ENCODE data around the gene MB. TPM values are rescaled to one million over a fixed set of nuclear protein-coding genes. Genes with fewer than 3 reads are reported as not detected.

The MB gene
- polyA plus RNA-seq, 1 donor (not counting 4 experiments of a cell fraction or from before 2014, with no cell fraction given): not detected

DNA sequence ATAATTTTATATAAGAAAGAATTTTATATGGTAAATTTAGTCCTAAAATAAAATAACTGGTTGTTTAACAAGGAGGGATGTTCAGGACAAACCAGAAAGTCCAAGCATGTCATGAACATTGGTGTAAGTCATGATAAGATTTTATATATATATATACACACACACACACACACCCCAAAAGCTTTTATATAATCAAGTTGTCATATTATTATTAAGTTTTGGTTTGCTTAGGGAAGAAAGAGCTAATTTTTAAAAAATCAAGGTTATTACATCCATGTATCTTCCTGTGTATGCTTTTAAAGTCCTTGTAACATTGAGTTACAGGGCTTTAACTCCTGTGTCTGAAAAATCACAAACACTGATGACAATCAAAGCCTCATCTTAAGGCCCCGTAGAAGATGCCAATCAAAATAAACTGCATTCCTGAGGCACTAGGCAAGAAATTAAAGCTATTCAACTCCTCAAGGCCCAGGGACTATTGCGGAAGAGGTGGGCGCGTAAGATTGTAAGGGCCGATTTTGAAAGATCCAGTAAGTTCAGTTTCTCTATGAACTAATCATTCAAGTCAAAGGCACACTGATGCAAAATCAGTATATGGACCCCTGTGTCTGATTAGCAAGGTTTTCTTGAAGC is 47.9 kb upstream of the MB start:
- TF ChIP-seq EZH2 (IDR thresholded peaks at IDR 0.05; ENCODE audit: low read length): no peak
- TF ChIP-seq, protein P1, sequence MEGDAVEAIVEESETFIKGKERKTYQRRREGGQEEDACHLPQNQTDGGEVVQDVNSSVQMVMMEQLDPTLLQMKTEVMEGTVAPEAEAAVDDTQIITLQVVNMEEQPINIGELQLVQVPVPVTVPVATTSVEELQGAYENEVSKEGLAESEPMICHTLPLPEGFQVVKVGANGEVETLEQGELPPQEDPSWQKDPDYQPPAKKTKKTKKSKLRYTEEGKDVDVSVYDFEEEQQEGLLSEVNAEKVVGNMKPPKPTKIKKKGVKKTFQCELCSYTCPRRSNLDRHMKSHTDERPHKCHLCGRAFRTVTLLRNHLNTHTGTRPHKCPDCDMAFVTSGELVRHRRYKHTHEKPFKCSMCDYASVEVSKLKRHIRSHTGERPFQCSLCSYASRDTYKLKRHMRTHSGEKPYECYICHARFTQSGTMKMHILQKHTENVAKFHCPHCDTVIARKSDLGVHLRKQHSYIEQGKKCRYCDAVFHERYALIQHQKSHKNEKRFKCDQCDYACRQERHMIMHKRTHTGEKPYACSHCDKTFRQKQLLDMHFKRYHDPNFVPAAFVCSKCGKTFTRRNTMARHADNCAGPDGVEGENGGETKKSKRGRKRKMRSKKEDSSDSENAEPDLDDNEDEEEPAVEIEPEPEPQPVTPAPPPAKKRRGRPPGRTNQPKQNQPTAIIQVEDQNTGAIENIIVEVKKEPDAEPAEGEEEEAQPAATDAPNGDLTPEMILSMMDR (optimal IDR thresholded peaks at IDR 0.05 in 1 of 3, IDR thresholded peaks at IDR 0.05 in 1 of 3, conservative IDR thresholded peaks at IDR 0.05 in 1 of 3; ENCODE audit: extremely low read depth in 1 of 3, insufficient read depth in 2 of 3, low read length in 3 of 3): no peak
- Histone ChIP-seq H3K9ac (ENCODE audit: control insufficient read depth, extremely low read depth, insufficient read depth, low read length) (no peak overlapping the region), H3K9me3 (ENCODE audit: control insufficient read depth, low read depth, low read length) (peaks cover 2% of the 10 kb centered on the region), H3K79me2 (ENCODE audit: control insufficient read depth, insufficient read depth, low read length) (no peaks in the 10 kb centered on the region), H3K36me3 (ENCODE audit: control insufficient read depth in 2 of 2, extremely low read depth in 1 of 2, insufficient read depth in 2 of 2, low read length in 2 of 2) (no peaks in the 10 kb centered on the region), H3K4me3 (ENCODE audit: control insufficient read depth in 2 of 3, extremely low read depth in 1 of 3, insufficient read depth in 2 of 3, low read depth in 1 of 3, low read length in 3 of 3) (no peak overlapping the region), H3K4me1 (ENCODE audit: control insufficient read depth, extremely low read depth, insufficient read depth, low read length) (no peaks in the 10 kb centered on the region), H3K4me2 (ENCODE audit: control insufficient read depth, extremely low read depth, insufficient read depth, low read depth, low read length) (no peak overlapping the region), H2AFZ (ENCODE audit: control insufficient read depth, low read length) (no peak overlapping the region), H3K9me1 (ENCODE audit: control insufficient read depth, extremely low read depth, insufficient read depth, low read length) (no peaks in the 10 kb centered on the region), H4K20me1 (ENCODE audit: control insufficient read depth, extremely low read depth, insufficient read depth, low read length) (no peaks in the 10 kb centered on the region), H3K27ac (ENCODE audit: control insufficient read depth, insufficient read depth, low read length) (no peak overlapping the region), H3K27me3 (ENCODE audit: control insufficient read depth, extremely low read depth, insufficient read depth, low read length) (no peaks in the 10 kb centered on the region)
- no peak for FAIRE-seq
- no peak for DNase-seq (ENCODE audit: low read depth, low spot score)
- dilution Hi-C loops (cut with MboI; ENCODE audit: extremely low pct_ligation_motif_present, low sequenced_read_pairs): no loop called here

- no peak overlapping the region for H3K4me3 ChIP-seq (ENCODE audit: control insufficient read depth in 2 of 3, extremely low read depth in 1 of 3, insufficient read depth in 2 of 3, low read depth in 1 of 3, low read length in 3 of 3)
- H3K79me2 ChIP-seq (ENCODE audit: control insufficient read depth, insufficient read depth, low read length): no peaks in the 10 kb centered on the region
- FAIRE-seq (no peak), DNase-seq (ENCODE audit: low read depth, low spot score) (no peak)
- H3K9me3 ChIP-seq (ENCODE audit: control insufficient read depth, low read depth, low read length): peaks cover 2% of the 10 kb centered on the region
- no peak overlapping the region for H3K27ac ChIP-seq (ENCODE audit: control insufficient read depth, insufficient read depth, low read length)
- no peaks in the 10 kb centered on the region for H3K27me3 ChIP-seq (ENCODE audit: control insufficient read depth, extremely low read depth, insufficient read depth, low read length)
- no peaks in the 10 kb centered on the region for H3K9me1 ChIP-seq (ENCODE audit: control insufficient read depth, extremely low read depth, insufficient read depth, low read length)
- no peaks in the 10 kb centered on the region for H3K4me1 ChIP-seq (ENCODE audit: control insufficient read depth, extremely low read depth, insufficient read depth, low read length)
- H4K20me1 ChIP-seq (ENCODE audit: control insufficient read depth, extremely low read depth, insufficient read depth, low read length): no peaks in the 10 kb centered on the region
- dilution Hi-C loops (cut with MboI; ENCODE audit: extremely low pct_ligation_motif_present, low sequenced_read_pairs): no loop called here
- no peak overlapping the region for H3K4me2 ChIP-seq (ENCODE audit: control insufficient read depth, extremely low read depth, insufficient read depth, low read depth, low read length)
- H3K9ac ChIP-seq (ENCODE audit: control insufficient read depth, extremely low read depth, insufficient read depth, low read length): no peak overlapping the region
- H3K36me3 ChIP-seq (ENCODE audit: control insufficient read depth in 2 of 2, extremely low read depth in 1 of 2, insufficient read depth in 2 of 2, low read length in 2 of 2): peaks cover 0 to 1% of the 10 kb centered on the region in 2 experiments
- H2AFZ ChIP-seq (ENCODE audit: control insufficient read depth, low read length): no peak overlapping the region
- no peak for TF ChIP-seq EZH2 (IDR thresholded peaks at IDR 0.05; ENCODE audit: low read length)
- TF ChIP-seq, protein P1 (optimal IDR thresholded peaks at IDR 0.05 in 1 of 3, IDR thresholded peaks at IDR 0.05 in 1 of 3, conservative IDR thresholded peaks at IDR 0.05 in 1 of 3; ENCODE audit: extremely low read depth in 1 of 3, insufficient read depth in 2 of 3, low read length in 3 of 3): no peak
Measured at GRCh38 chr22:35663371-35663770, 46.2 kb upstream of the MB start.

Measured in keratinocyte (primary cell).